Colonic mucosa (tissue), 4 donors: ENCODE measurements around the gene PLXNB2. TPM values are rescaled to one million over a fixed set of nuclear protein-coding genes. Genes with fewer than 3 reads are reported as not detected.

ENCODE experiments used
- DNase-seq: peaks from one replicate; pipeline ENCODE4 v3.0.0-alpha.2; 2020
- H3K27ac ChIP-seq: fragments of 200-600 bp; one replicate; pipeline ENCODE4 v1.8.0; 2021
- H3K27me3 ChIP-seq: fragments of 200-600 bp; one replicate; pipeline ENCODE4 v1.8.0; 2021
- H3K36me3 ChIP-seq: fragments of 200-600 bp; one replicate; pipeline ENCODE4 v1.8.0; 2021
- H3K4me1 ChIP-seq: fragments of 200-600 bp; one replicate; pipeline ENCODE4 v1.8.0; 2021; ENCODE audit warnings: mild to moderate bottlenecking
- H3K4me3 ChIP-seq: fragments of 200-600 bp; one replicate; pipeline ENCODE4 v1.8.0; 2021
- H3K9ac ChIP-seq, 2 donors: one replicate each; pipeline ENCODE4 v1.7.0; 2013; ENCODE audit warnings: control low read depth in 2 of 2, low read depth in 2 of 2, low read length in 2 of 2
- H3K9me3 ChIP-seq: fragments of 200-600 bp; one replicate; pipeline ENCODE4 v1.8.0; 2021
- intact Hi-C: fragments of 100-400 bp; cut with DNase I; formaldehyde crosslinking; loops from one replicate; pipeline ENCODE4 v1.14.1; 2022
- total RNA-seq, 2 donors: library from RNA; stranded (reverse); fragmentation: NEBNext Ultra II Directional in 1 of 2; extraction: Animal tissue kit (Norgen Biotek cat#: 25700) in 1 of 2; gene quantifications; one replicate each; pipeline ENCODE4 v1.2.1, GENCODE V29; 2021
- TF ChIP-seq, protein P1 (sequence below): fragments of 200-600 bp; IDR thresholded peaks from one replicate; pipeline ENCODE4 v1.8.0; 2022; ENCODE audit warnings: antibody characterized with exemption, mild to moderate bottlenecking
- donor health status: healthy.
- donor health status: DM: no; HTN: no; CAD: no.
- donor health status: DM: no; HTN: no; CAD: no.

PLXNB2 gene
- total RNA-seq, 2 donors from 2014 or later, result 270 to 339 TPM

DNA sequence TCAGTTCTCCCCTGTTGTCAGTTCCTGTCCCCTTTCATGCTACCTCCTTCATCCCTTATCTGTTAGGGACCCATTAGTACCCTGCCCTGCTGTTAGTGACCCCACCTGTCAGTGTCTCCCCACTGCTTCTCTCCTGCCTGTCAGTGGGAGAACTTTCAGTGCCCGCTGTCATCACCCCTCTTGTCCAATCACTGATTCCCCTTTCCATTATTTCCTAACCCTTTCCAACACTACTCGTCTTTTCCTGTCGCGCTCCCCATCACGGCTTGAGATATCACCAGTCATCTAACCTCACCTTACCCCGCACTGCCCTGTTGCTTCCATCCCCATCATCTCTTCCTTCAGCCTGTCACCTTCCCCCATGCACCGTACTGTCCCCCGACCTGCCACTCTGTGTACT lies 39.7 kb upstream of the PLXNB2 start:
- Histone ChIP-seq H3K27ac (no peak overlapping the region), H3K27me3 (no peaks in the 10 kb centered on the region), H3K4me3 (no peak overlapping the region), H3K36me3 (no peaks in the 10 kb centered on the region), H3K9ac (no peak overlapping the region), H3K4me1 (no peaks in the 10 kb centered on the region), H3K9me3 (no peaks in the 10 kb centered on the region)
- intact Hi-C loops, result no loop called here
- no peak for DNase-seq
- TF ChIP-seq, protein P1, sequence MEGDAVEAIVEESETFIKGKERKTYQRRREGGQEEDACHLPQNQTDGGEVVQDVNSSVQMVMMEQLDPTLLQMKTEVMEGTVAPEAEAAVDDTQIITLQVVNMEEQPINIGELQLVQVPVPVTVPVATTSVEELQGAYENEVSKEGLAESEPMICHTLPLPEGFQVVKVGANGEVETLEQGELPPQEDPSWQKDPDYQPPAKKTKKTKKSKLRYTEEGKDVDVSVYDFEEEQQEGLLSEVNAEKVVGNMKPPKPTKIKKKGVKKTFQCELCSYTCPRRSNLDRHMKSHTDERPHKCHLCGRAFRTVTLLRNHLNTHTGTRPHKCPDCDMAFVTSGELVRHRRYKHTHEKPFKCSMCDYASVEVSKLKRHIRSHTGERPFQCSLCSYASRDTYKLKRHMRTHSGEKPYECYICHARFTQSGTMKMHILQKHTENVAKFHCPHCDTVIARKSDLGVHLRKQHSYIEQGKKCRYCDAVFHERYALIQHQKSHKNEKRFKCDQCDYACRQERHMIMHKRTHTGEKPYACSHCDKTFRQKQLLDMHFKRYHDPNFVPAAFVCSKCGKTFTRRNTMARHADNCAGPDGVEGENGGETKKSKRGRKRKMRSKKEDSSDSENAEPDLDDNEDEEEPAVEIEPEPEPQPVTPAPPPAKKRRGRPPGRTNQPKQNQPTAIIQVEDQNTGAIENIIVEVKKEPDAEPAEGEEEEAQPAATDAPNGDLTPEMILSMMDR, result no peak

DNA sequence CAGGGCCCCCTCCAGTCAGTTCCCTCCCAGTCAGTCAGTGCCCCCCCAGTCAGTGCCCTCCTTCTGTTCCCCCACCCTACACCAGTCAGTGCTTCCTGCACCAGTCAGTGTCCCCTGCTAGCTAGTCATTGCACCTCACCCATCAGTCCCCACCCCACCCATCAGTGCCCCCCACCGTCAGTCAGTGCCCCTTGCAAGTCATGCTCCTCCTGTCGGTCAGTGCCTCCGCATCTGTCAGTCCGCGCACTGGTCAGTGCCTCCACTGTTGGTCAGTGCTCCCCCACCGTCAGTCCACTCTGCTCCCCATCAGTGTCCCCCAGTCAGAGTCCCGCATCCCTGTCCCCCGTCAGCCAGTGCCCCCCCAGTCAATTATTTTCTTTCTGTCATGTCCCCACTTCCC lies 39.0 kb upstream of the PLXNB2 start:
- H3K27me3 ChIP-seq, result no peaks in the 10 kb centered on the region
- TF ChIP-seq, protein P1, result no peak
- H3K36me3 ChIP-seq, result no peaks in the 10 kb centered on the region
- H3K9me3 ChIP-seq, result no peaks in the 10 kb centered on the region
- H3K4me1 ChIP-seq, result no peaks in the 10 kb centered on the region
- no peak for DNase-seq
- H3K27ac ChIP-seq, result no peak overlapping the region
- H3K4me3 ChIP-seq, result no peak overlapping the region
- H3K9ac ChIP-seq, result no peak overlapping the region
- intact Hi-C loops, result no loop called here

DNA sequence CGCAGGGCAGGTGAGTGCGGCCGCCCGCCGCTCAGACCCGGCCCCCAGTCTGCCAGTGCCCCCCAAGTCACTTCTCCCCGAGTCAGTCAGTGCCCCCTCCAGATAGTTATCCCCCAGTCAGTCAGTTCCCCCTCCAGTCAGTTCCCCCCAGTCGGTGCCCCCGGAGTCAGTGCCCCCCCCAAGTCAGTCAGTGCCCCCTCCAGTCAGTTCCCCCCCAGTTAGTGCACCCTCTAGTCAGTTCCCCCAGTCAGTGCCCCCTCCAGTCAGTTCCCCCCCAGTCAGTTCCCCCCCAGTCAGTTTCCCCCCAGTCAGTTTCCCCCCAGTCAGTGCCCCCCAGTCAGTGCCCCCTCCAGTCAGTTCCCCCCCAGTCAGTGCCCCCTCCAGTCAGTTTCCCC lies 36.1 kb upstream of the PLXNB2 start:
- TF ChIP-seq, protein P1, result no peak
- Histone ChIP-seq H3K4me1 (no peaks in the 10 kb centered on the region), H3K27ac (peak overlapping the region; percentile 86), H3K9me3 (no peaks in the 10 kb centered on the region), H3K9ac (peak overlapping the region; percentile 46 to 91), H3K4me3 (peak overlapping the region; percentile 75), H3K36me3 (no peaks in the 10 kb centered on the region), H3K27me3 (no peaks in the 10 kb centered on the region)
- no peak for DNase-seq
- intact Hi-C loops, result loop anchor here (5.0 kb wide), 2 partner anchors 66 to 91 kb away; partner anchors contain the start of gene HDAC10

DNA sequence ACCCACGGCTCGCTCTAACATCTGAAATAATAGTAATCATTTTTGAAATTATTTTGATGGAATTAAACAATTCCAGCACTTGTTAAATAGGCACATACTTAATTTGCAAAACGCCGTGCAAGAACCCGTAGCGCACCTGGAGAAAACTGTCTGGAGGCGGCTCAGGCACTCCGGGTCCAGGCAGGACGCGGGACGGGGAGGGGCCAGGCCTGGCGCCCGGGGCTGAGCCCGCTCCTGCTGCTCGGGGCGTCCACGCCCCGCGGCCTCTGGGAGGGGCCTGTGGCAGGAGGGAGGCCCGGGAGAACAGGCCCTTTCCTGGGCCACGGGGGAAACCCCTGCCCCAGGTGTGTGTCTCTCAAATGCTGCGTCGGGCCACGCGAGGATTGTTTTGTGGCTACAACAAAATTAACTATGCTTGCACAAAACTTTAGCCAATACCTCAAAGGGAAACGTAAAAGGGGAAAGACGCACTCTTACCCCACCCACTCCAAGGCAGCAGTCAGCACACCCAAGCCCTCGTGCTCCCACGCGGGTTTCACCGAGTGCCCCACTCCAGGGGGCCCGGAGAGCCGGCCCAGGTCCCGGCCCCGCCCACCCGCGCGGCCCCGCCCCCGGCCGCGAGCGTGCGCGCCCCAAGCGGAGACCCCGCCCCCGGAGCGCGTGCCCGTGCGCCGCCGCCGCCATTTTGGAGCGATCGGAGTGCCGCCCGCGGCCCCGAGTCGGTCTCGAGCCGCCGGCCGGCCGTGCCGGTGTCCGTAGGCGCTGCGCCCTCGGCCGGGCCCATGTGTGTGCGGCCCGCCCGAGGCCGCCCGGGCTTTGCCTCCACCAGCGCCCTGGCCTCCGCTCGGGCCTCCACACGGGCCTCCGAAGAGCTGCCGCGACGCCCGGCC lies 35.5 kb upstream of the PLXNB2 start, which contains the start of gene PPP6R2:
Gene PPP6R2, plus strand, starts transcription at position 677 of the 890 bp plus-strand sequence. CDS start 50,582 bp downstream, outside the sequence.
- Histone ChIP-seq H3K4me1 (no peaks in the 10 kb centered on the region), H3K36me3 (no peaks in the 10 kb centered on the region), H3K9ac (peak within 1 kb of the TSS; percentile 63 to 91), H3K9me3 (no peaks in the 10 kb centered on the region), H3K27me3 (no peaks in the 10 kb centered on the region), H3K4me3 (peak within 1 kb of the TSS; percentile 75), H3K27ac (peak within 1 kb of the TSS; percentile 86)
- DNase-seq, result peak; percentile 84
- TF ChIP-seq, protein P1, result no peak
- intact Hi-C loops, result loop anchor here (5.0 kb wide), 2 partner anchors 66 to 91 kb away; partner anchors contain the start of gene HDAC10

DNA sequence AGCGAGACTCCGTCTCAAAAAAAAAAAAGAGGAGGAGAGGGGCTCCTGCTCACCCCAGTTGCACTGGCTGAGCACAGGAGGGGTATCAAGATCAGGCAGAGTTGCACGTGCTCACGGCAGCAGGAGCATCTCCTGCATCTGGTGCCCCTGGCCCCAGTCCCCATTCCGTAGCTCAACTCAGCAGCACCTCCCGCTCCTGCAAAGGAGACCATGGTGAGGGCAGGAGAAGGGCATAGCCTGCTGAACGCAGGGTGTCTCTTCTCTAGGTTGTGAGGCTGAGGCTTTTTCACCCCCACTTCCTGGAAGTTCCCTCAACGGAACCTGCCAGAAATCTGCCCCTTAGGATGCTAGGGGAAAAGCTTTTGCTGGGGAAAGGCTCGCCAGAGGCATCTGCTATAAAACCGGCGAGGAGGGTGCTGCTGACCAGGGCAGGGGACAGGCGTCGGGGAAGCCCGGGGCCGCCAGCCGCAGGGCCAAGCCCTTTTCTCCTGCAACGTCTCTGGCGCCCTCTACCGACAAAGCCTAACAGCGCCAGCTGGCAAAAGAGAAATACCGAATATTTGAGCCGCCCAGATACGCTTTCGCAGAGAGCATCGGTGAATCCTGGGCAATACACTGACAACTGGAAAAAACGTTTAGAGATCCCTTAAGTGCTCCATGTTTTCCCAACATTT lies 34.7 kb upstream of the PLXNB2 start:
- peak; percentile 94 for DNase-seq
- peak overlapping the region; percentile 63 to 91 for H3K9ac ChIP-seq
- intact Hi-C loops, result loop anchor here (5.0 kb wide), 2 partner anchors 65 to 90 kb away; partner anchors contain the start of gene HDAC10
- no peaks in the 10 kb centered on the region for H3K27me3 ChIP-seq
- no peaks in the 10 kb centered on the region for H3K36me3 ChIP-seq
- TF ChIP-seq, protein P1, result peak; percentile 98
- H3K4me1 ChIP-seq, result no peaks in the 10 kb centered on the region
- peak overlapping the region; percentile 75 for H3K4me3 ChIP-seq
- peak overlapping the region; percentile 86 for H3K27ac ChIP-seq
- H3K9me3 ChIP-seq, result no peaks in the 10 kb centered on the region
